GM04503 (cell line): Measurements from ENCODE around the gene DAP.
"Not testable (repeated sequence)": the region's sequence is repeated elsewhere in the genome, so short reads cannot be mapped to it uniquely, and the experiment has no call there.

Source experiments
- DNase-seq: peaks from one replicate; pipeline ENCODE4 v3.0.0-alpha.2; 2012; ENCODE audit warnings: low read depth

The DAP gene

DNA sequence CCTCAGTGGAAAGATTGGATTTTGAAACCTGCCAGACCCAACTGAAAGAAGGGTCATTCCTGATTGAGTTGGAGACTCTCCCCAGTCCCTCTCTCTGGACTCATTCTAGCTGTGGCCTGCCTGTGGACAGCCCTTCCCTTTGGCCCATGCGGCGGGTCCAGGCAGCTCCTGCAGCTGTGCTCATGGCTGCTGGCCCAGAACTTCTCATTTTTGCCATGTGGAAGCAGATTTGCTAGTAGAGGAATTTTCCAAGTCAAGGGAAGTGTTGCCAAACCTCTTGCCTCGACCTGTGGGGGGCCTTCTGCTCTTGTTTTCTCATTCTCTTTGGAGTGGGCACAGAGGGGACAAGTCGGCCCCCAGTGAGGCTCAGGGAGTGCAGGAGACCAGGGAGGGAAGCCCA, 108.0 kb downstream of the DAP start:
- DNase-seq: no peak

DNA sequence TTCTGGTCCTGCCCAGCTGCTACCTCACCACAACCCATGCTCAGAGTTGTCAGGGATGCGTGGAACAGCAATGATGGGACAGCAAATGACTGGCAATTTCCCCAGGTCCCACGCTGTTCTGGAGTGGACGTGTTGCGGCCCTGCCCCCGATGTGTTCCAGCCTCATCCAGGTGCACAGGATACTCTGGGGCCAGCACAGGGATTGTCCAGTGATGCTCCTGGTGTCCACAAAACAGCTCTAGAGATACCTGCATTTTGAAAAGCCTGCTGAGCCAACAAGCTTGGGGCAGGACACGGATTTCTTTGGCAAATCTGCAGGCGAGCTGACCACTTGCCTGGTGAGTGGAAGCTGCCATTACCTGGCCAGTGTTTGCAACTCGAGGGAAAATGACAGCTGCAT, 108.4 kb downstream of the DAP start:
- DNase-seq: no peak

DNA sequence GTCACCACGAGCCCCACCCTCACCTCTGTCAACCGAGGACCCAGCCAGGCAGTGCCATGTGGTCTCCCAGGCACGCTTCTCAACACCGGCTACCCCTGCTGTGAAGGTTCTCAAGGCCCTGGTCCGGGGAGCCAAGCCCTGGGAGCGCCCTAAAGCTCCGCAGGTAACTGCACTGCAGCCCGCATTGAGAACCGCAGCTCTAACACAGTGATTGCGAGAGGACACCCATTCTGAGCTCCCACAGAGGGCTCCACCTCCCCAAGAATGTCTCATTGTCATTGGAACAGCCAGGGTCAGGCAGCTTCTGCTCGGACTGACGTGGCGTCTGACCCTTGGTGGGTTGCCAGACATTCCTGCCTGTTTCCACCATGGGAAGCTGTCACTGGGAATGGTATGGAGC, 108.9 kb downstream of the DAP start:
- no peak for DNase-seq

DNA sequence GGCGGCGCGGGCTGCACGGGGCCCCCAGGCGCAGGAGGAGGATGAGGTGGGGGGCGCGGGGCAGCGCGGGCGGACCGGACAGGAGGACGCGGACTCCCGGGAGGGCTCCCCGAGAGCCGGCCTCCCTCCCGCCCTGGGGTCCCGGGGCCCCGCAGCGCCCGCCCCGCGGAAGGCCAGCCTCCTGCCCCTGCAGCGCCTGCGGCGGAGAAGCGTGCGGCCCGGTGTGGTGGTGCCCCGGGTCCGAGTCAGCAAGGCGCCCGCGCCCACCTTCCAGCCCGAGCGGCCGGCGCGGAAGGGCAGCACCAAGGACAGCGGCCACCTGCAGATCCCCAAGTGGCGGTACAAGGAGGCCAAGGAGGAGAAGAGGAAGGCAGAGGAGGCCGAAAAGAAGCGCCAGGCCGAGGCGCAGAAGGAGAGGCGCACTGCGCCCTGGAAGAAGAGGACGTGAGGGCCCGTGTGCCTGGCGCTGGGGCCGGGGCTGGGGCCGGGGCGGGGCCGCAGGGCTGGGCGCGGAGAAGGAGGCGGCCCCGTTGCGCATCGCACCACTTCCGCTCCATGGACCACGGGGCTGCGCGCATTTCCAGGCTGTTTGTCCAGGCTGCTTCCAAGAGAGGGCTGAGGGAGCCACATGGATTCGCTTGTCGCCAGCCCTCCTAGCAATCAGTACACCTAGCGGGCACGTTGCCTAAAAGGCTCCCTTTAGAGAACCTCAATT, 111.2 kb downstream of the DAP start:
- DNase-seq: no peak

DNA sequence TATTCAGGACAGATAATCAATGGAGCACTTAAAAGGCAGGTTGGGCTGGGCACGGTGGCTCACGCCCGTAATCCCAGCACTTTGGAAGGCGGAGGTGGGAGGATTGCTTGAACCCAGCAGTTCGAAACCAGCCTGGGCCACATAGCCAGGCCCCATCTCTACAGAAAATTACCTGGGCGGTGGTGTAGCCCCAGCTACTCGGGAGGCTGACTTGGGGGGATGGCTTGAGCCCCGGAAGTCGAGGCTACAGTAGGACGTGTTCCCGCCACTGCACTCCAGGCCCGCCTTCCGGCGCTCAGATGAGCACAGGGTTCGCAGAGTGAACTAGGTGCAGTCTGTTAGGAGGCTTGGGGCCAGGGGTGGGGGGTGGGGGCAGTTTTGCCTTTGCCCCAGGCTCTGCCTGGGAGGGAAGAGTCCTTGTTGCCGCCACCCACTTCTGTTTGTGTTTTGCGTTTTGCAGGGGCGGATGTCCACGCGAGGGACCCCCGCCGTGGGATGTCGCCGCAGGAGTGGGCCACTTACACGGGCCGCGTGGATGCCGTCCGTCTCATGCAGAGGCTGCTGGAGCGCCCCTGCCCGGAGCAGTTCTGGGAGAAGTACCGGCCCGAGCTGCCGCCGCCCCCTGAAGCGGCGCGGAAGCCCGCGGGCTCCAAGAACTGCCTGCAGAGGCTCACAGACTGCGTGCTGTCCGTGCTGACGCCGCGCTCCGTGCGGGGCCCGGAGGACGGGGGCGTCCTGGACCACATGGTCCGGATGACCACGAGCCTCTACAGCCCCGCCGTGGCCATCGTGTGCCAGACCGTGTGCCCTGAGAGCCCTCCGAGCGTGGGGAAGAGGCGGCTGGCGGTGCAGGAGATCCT, 112.0 kb downstream of the DAP start:
- DNase-seq: no peak

DNA sequence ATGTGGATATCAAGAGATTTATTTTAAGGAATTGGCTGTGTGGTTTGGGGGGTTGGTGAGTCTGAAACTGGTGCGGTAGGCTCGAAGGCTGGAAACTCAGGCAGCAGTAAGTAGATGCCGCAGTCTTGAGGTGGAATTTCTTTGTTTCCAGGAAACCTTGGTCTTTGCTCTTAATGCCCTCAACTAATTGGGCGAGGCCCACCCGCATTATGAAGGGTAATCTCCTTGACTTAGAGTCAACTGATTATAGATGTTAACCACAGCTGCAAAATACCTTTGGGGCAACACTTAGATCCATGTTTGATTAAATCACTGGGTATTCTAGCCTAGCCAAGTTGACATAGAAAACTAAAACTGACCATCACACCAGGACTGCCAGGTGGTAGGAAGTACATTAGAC, 113.4 kb downstream of the DAP start:
- no peak for DNase-seq

DNA sequence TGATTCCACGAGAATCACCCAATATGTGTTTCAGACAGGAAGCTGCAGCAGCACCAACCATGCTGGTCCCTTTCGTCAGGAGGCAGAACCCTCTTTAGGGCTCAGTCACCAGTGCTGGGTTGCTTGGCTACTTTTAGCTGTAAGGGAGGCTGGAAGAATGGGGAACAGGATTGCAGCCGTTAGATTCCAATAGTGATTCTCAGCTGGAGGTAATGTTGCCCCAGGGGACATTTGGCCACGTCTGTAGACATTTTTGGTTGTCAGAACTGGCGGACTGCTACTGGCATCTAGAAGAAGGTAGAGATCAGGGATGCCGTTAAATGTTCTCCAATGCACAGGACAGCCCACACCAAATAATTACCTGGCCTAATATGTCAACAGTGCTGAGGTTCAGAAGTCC, 115.4 kb downstream of the DAP start:
- no peak for DNase-seq

DNA sequence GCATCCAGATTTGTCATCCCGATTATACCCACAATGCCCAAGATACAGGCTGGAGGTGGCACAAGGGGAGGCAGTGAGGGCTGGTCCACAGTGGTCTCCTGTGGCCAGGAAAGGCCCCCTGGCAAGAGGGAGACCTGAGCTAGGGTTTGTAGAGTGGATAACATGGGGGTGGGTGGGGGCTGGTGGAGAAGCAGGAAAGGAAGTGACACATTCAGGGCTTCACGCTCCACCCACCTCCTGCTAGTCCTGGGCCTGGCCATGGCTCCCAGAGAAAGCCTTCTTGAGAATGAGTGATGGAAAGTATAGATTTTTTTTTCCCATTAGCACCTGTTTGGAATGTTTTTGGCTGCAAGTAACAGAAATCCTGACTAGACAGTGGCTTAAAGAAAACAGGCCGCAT, 115.9 kb downstream of the DAP start:
- DNase-seq: no peak

DNA sequence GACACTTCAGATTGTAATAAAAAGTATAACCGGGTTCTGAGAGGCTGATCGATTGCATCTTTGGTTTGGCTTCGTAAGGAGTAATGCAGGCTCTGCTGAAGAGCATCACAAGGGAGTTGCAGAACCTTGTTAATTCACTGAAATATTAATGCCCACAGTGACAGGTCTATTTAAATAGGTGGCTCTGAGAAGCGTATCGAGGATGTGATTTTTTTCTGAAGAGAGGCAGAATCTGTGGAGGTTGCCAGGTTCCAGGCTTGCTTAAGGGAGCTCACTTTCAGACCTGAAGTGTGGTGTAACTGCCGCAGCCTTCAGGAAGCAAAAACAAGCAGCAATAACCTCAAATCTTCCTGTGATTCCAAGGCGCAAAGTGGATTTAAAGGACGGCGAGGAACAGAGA, 116.8 kb downstream of the DAP start:
- no peak for DNase-seq

DNA sequence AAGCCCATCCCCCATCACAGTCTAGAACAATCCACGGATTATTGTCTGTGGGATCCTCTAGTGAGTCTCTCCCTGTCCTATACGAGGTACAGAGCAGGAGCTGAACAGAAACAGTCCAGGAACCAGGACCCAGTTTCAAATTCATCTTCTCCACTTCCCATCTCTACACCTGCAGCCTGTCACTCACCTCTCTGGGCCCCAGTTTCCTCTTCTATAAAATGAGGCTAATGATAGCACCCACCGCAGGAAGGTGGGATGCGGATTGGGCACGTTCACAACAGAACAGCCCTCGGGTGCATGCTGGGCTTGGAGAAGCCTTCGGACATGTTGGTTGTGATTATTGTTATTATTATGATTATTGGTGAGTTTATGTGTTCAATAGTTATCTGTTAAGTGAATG, 118.7 kb downstream of the DAP start:
- no peak for DNase-seq

DNA sequence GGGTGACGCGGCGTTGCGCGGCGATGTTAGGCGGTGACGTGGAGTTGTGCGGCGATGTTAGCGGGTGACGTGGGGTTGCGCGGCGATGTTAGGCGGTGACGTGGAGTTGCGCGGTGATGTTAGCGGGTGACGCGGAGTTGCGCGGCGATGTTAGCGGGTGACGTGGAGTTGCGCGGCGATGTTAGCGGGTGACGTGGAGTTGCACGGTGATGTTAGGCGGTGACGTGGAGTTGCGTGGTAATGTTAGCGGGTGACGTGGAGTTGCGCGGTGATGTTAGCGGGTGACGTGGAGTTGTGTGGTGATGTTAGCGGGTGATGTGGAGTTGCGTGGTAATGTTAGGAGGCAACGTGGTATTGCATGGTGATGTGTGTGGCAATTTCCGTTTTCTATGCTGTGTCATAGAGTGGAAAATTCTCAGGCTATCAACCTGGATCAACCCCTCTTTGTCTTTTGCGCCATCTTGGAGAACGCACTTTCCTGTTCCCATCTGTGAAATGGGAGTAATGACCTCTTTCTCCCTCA, 121.1 kb downstream of the DAP start:
- no peak for DNase-seq

DNA sequence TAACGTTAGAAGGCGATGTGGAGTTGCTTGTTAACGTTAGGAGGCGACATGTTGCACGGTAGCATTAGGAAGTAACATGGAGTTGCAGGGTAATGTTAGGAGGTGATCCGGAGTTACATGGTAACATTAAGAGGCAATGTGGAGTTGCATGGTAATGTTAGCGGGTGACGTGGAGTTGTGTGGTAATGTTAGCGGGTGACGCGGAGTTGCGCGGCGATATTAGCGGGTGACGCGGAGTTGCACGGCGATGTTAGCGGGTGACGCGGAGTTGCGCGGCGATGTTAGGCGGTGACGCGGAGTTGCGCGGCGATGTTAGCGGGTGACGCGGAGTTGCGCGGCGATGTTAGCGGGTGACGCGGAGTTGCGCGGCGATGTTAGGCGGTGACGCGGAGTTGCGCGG, 122.3 kb downstream of the DAP start:
- not testable (repeated sequence) for DNase-seq

DNA sequence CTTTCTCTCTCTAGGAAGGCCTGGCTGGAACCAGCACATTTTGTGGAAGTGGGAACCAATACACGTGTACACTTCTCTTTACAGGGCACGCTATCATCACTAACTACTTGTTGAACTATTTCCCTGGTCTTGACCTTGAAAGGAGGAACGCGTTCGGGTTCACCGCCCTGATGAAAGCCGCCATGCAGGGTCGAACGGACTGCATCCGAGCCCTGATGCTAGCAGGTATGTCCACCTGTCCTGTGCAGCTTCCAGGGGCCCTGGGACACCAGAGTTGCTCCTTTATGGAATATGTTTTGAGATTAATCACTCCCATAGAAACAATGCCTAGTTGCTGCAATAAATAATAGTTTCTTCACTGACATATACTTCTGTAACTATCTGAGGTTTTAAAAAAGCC, 123.1 kb downstream of the DAP start:
- DNase-seq: no peak

DNA sequence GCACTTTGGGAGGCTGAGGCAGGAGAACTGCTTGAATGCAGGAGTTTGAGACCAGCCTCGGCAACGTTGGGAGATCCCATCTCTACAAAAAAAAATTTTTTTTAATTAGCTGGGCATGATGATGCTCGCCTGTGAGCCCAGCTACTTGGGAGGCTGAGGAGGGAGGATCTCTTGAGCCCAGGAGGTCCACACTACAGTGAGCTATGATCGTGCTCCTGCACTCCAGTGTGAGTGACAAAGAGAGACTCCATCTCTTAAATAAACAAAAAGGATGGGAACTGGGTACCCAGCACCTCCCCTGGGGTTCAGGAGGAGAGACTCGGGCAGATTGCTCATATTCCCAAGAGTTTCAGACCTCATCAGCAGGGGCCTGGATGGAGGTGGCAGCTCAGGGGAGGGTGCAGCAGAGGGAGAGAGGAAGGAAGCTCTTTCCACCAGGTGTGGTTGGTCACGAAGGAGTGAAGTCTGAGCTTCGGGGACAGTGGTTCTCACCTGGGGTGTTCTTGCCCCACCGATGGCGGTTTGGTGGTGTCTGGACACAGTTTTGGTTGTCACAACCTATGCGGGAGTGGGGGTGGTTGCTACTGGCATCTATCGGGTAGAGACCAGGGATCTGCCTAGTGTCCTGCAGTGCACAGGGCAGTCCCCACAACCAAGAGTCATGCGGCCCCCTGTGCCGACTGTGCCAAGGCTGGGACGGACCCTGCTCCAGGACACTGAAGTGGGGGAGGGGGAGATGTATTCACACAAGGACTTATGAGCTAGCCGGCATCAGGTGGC, 124.5 kb downstream of the DAP start:
- no peak for DNase-seq

DNA sequence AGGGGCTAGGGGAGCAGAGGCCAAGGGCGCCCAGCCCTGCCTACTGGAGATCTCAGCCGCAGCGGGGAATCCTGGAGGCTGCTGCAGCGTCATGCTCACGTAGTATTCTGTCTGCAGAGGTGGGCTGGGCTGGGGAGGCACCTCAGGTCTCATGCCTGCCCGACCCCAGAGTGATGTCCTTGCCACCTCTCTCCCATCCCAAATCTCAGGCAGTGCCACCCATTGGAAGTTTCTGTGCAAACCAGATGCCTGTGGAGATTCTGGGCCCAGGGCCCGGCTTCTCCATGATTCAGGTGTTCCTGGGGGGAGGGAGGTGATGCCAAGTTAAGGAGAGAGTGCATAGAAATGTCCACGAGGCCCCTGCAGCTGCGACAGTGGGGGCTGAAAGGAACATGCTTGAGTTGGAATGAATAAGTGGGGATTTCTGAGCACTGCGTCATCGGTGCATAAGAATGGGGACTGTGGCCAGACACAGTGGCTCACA, 125.1 kb downstream of the DAP start:
- DNase-seq: no peak

DNA sequence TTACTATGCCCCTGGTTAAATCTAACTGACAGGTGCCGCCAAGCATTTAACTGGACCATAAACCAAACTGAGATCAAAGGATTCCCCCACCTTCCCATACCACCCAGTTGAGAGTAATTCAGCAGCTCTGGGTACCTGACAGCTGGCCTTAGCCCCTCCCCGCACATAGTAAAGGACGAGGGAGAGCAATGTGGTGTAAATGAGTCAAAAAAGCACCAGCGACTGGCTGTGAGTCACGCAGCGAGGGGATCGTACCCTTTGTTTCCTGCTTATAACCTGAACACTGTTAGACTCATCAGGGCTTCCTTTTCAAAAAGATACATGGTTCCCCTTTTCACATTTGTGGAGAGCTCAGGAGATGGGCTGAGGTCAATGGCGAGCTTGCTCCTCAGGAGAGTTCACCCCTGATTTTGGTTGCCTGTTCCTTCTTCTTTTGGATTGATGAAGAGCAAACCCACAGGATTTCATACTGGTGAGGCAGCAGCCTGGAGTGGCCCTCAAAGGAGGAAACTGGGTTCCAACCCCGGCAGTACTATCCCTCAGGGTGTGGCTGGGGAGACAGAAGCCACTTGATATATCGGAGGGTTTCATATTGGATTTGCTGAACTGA, 125.7 kb downstream of the DAP start:
- no peak for DNase-seq

DNA sequence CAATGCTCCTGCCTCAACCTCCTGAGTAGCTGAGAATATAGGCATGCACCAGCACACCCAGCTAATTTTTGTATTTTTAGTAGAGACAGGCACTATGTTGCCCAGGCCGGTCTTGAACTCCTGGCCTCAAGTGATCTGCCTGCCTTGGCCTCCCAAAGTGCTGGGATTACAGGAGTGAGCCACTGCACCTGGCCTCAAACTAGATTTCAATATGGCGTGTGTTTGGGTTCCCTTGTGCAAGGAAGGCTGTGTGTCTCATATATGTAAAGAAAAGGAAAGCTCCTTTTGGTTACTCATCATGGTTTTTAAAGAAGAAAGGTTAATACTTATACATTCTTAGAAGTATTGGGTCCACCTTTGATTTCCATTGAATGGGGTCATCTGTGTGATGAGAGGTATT, 126.5 kb downstream of the DAP start:
- DNase-seq: no peak

DNA sequence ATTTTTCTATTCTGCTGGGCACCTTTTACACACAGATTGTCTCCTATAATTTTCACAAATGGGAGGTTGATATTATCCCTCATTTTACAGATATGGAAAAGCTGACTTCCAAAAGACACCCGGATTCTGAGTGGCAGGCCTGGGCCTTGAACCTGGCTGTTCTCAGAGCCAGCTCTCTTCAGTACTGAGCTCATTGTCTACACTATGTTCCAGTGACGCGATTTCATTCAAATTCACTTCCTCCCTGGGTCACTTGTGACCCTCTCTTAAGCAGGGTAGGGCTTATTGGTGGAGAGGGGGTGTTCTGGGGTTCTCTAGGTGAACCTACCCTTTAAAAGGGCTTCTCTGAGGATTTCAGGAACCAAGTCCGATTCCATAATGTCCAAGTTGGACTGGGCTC, 127.0 kb downstream of the DAP start:
- DNase-seq: no peak

DNA sequence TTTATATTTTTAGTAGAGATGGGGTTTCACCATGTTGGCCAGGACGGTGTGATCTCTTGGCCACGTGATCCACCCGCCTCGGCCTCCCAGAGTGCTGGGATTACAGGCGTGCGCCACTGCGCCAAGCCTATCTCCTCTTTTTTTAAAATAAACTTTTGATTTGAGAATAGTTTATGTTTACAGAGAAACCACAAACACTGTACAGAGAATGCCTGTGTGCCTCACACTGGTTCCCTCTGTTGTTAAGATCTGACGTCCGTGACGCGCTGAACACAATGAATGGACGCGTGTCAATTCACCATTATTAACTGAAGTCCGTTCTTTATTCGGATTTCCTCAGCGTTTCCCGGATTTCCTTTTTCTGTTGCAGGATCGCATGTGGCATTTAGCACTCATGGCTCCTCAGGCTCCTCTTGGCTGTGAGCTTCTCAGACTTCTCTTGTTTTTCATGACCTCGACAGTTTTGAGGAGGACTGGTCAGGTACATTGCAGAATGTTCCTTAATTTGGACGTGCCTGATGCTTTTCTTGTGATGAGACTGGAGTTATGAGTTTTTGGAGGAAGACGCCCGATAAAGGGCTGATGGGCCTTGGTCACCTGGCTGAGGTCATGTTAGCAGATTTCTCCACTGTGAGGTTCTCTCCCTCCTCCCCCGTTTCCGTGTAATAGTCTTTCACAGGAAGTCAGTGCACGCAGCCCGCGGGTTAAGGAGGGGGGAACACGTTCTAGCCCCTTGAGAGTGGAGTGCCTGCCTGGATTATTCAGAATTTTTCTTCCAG, 127.6 kb downstream of the DAP start:
- DNase-seq: no peak

DNA sequence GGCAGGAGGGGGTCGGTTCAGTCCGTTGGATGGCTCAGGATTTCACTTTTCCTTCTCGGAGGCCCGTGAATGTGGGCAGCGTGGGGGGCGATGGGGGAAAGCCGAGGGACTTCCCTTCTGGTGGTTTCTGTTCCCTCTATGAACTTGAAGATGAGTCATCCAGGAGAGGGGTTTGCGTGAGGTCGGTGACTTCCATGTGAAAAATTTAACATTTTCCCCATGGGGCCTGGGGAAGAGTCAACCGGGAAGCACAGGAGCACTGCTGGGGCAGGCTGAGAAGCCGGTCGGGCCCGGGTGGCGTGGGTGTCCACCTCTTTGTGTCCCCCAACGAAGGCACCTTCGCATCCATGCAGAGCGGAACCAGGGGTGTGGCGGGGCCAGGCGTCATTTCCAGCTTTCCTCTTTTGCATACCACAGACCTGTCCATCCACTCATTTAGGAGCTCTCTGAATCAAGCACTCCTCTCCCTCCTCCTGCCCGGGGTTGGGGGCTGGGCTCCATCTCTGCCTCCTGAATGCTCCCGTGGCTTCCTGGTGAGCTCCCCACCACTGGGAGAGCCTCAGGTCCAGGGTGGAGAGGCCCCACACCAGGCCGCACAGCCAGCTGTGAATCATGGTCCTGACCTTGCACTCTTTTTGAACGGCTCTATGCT, 128.8 kb downstream of the DAP start:
- no peak for DNase-seq
